HEK293 (cell line): ENCODE data around the gene MICAL3.

Experiments
- GLIS2 ChIP-seq: fragments of 450-650 bp; formaldehyde crosslinking; IDR thresholded peaks from 2 replicates; pipeline ENCODE4 v1.5.1; 2016; ENCODE audit warnings: missing biosample characterization, missing genetic modification characterization
- PRDM1 ChIP-seq: fragments of 450-650 bp; formaldehyde crosslinking; IDR thresholded peaks from 2 replicates; pipeline ENCODE4; 2016; ENCODE audit warnings: missing biosample characterization, missing genetic modification characterization
- SALL2 ChIP-seq: fragments of 450-650 bp; formaldehyde crosslinking; IDR thresholded peaks from 2 replicates; pipeline ENCODE4 v1.5.0; 2017; ENCODE audit warnings: missing biosample characterization, mild to moderate bottlenecking, missing genetic modification characterization, borderline replicate concordance
- TCF7L2 ChIP-seq: IDR thresholded peaks from 2 replicates; pipeline ENCODE4 v1.6.1; 2011; ENCODE audit warnings: low read depth, mild to moderate bottlenecking, inconsistent platforms, low read length, moderate library complexity, borderline replicate concordance
- ZBTB17 ChIP-seq: fragments of 450-650 bp; formaldehyde crosslinking; IDR thresholded peaks from 2 replicates; pipeline ENCODE4 v1.5.1; 2016; ENCODE audit warnings: missing biosample characterization, missing genetic modification characterization
- ZEB2 ChIP-seq: fragments of 450-650 bp; formaldehyde crosslinking; IDR thresholded peaks from 2 replicates; pipeline ENCODE4 v1.5.1; 2016; ENCODE audit warnings: missing biosample characterization, missing genetic modification characterization
- ZNF16 ChIP-seq: fragments of 450-650 bp; formaldehyde crosslinking; IDR thresholded peaks from 2 replicates; pipeline ENCODE4 v1.5.1; 2016; ENCODE audit warnings: low read depth, missing biosample characterization, missing genetic modification characterization
- ZNF19 ChIP-seq: fragments of 450-650 bp; formaldehyde crosslinking; IDR thresholded peaks from 2 replicates; pipeline ENCODE4; 2016; ENCODE audit warnings: missing biosample characterization, missing genetic modification characterization, low read depth
- ZNF223 ChIP-seq: fragments of 450-650 bp; formaldehyde crosslinking; IDR thresholded peaks from 2 replicates; pipeline ENCODE4 v1.5.1; 2016; ENCODE audit warnings: missing biosample characterization, missing genetic modification characterization
- ZNF335 ChIP-seq: fragments of 450-650 bp; formaldehyde crosslinking; conservative IDR thresholded peaks from 2 replicates; pipeline ENCODE4 v1.5.1; 2016; ENCODE audit warnings: missing biosample characterization, missing genetic modification characterization
- ZNF354C ChIP-seq: fragments of 450-650 bp; formaldehyde crosslinking; IDR thresholded peaks from 2 replicates; pipeline ENCODE4 v1.5.1; 2016; ENCODE audit warnings: missing biosample characterization, missing genetic modification characterization, low read depth, borderline replicate concordance
- ZNF530 ChIP-seq: fragments of 450-650 bp; formaldehyde crosslinking; IDR thresholded peaks from 2 replicates; pipeline ENCODE4 v1.5.1; 2016; ENCODE audit warnings: low read depth, missing biosample characterization, missing genetic modification characterization
- ZNF629 ChIP-seq: fragments of 450-650 bp; formaldehyde crosslinking; IDR thresholded peaks from 2 replicates; pipeline ENCODE4 v1.5.1; 2017; ENCODE audit warnings: missing biosample characterization, missing genetic modification characterization
- ZNF660 ChIP-seq: fragments of 450-650 bp; IDR thresholded peaks from 2 replicates; pipeline ENCODE4 v1.5.1; 2018; ENCODE audit warnings: missing biosample characterization, mild to moderate bottlenecking, missing genetic modification characterization
- ZNF677 ChIP-seq: fragments of 450-650 bp; IDR thresholded peaks from 2 replicates; pipeline ENCODE4 v1.5.0; 2018; ENCODE audit warnings: missing biosample characterization, mild to moderate bottlenecking, missing genetic modification characterization, moderate library complexity
- ZSCAN23 ChIP-seq: fragments of 450-650 bp; formaldehyde crosslinking; IDR thresholded peaks from 2 replicates; pipeline ENCODE4 v1.5.1; 2016; ENCODE audit warnings: missing biosample characterization, missing genetic modification characterization
- ZSCAN30 ChIP-seq: fragments of 450-650 bp; IDR thresholded peaks from 2 replicates; pipeline ENCODE4 v1.5.1; 2018; ENCODE audit warnings: missing biosample characterization, mild to moderate bottlenecking, missing genetic modification characterization, moderate library complexity
- TF ChIP-seq, protein P1 (sequence below): fragments of 450-650 bp; formaldehyde crosslinking; IDR thresholded peaks from 2 replicates; pipeline ENCODE4 v1.5.1; 2017; ENCODE audit warnings: missing biosample characterization, missing genetic modification characterization
- TF ChIP-seq, protein P2 (sequence below): fragments of 450-650 bp; formaldehyde crosslinking; IDR thresholded peaks from 2 replicates; pipeline ENCODE4 v1.5.1; 2016; ENCODE audit warnings: missing biosample characterization, missing genetic modification characterization
- TF ChIP-seq, protein P3 (sequence below): fragments of 450-650 bp; formaldehyde crosslinking; IDR thresholded peaks from 2 replicates; pipeline ENCODE4 v1.5.1; 2017; ENCODE audit warnings: missing biosample characterization, missing genetic modification characterization
- TF ChIP-seq, protein P4 (sequence below): fragments of 450-650 bp; formaldehyde crosslinking; IDR thresholded peaks from 2 replicates; pipeline ENCODE4 v1.5.1; 2016; ENCODE audit warnings: missing biosample characterization, missing genetic modification characterization
- TF ChIP-seq, protein P5 (sequence below): fragments of 450-650 bp; formaldehyde crosslinking; IDR thresholded peaks from 2 replicates; pipeline ENCODE4 v1.5.1; 2016; ENCODE audit warnings: missing biosample characterization, missing genetic modification characterization
- TF ChIP-seq, protein P6 (sequence below): fragments of 450-650 bp; formaldehyde crosslinking; IDR thresholded peaks from 2 replicates; pipeline ENCODE4 v1.5.1; 2016; ENCODE audit warnings: missing biosample characterization, missing genetic modification characterization
- TF ChIP-seq, protein P7 (sequence below): fragments of 450-650 bp; IDR thresholded peaks from 2 replicates; pipeline ENCODE4 v1.5.1; 2018; ENCODE audit warnings: missing biosample characterization, missing genetic modification characterization

Gene MICAL3

DNA sequence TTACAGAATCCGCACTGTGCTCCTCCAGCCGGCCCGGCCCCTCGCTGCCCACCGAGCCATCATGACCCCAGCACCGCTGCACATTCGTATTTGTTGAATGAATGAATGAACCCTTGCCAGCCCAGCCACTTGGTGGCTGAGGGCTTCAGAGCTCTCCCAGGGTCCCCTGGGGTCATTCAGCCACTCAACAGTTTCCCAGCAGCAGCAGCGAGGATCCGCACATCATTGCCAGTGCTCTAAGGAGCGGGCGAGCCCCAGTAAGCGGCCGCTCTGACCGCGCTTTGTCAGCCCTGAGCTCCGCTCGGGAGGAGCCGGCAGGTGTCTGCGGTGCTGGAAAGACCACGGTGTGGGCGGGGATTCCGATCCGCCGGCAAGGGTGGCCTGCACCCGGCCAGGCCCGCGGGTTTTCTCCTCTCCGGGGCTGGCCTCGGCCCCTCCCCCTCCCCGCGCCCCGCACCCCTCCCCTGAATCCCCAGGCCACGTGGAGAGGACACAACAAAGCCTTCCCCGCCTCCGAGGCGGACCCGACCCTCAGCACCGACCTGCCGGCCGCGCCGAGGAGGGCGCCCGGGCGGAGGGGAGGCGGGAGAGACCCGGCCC, 250.7 kb downstream of the MICAL3 start (continued):
- TF ChIP-seq, protein P1, sequence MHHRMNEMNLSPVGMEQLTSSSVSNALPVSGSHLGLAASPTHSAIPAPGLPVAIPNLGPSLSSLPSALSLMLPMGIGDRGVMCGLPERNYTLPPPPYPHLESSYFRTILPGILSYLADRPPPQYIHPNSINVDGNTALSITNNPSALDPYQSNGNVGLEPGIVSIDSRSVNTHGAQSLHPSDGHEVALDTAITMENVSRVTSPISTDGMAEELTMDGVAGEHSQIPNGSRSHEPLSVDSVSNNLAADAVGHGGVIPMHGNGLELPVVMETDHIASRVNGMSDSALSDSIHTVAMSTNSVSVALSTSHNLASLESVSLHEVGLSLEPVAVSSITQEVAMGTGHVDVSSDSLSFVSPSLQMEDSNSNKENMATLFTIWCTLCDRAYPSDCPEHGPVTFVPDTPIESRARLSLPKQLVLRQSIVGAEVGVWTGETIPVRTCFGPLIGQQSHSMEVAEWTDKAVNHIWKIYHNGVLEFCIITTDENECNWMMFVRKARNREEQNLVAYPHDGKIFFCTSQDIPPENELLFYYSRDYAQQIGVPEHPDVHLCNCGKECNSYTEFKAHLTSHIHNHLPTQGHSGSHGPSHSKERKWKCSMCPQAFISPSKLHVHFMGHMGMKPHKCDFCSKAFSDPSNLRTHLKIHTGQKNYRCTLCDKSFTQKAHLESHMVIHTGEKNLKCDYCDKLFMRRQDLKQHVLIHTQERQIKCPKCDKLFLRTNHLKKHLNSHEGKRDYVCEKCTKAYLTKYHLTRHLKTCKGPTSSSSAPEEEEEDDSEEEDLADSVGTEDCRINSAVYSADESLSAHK (tag by site-specific recombination): no peak
- TF ChIP-seq GLIS2 (tag by site-specific recombination): peak; percentile 18; the same call in 1 of the 2 replicates
- TF ChIP-seq ZNF19 (tag by site-specific recombination): no peak
- TF ChIP-seq ZNF335: peak; percentile 40
- TF ChIP-seq SALL2 (tag by site-specific recombination): no peak
- no peak for TF ChIP-seq PRDM1 (tag by site-specific recombination)
- TF ChIP-seq TCF7L2: no peak
- TF ChIP-seq ZNF677 (tag by site-specific recombination): no peak
- TF ChIP-seq ZNF354C (tag by site-specific recombination): no peak
- TF ChIP-seq ZNF629 (tag by site-specific recombination): no peak
- no peak for TF ChIP-seq ZSCAN30 (tag by site-specific recombination)
- TF ChIP-seq, protein P2, sequence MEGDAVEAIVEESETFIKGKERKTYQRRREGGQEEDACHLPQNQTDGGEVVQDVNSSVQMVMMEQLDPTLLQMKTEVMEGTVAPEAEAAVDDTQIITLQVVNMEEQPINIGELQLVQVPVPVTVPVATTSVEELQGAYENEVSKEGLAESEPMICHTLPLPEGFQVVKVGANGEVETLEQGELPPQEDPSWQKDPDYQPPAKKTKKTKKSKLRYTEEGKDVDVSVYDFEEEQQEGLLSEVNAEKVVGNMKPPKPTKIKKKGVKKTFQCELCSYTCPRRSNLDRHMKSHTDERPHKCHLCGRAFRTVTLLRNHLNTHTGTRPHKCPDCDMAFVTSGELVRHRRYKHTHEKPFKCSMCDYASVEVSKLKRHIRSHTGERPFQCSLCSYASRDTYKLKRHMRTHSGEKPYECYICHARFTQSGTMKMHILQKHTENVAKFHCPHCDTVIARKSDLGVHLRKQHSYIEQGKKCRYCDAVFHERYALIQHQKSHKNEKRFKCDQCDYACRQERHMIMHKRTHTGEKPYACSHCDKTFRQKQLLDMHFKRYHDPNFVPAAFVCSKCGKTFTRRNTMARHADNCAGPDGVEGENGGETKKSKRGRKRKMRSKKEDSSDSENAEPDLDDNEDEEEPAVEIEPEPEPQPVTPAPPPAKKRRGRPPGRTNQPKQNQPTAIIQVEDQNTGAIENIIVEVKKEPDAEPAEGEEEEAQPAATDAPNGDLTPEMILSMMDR (tag by site-specific recombination): no peak
- no peak for TF ChIP-seq ZNF530 (tag by site-specific recombination)
- TF ChIP-seq ZSCAN23: no peak
- no peak for TF ChIP-seq ZNF223 (tag by site-specific recombination)
- TF ChIP-seq, protein P3, sequence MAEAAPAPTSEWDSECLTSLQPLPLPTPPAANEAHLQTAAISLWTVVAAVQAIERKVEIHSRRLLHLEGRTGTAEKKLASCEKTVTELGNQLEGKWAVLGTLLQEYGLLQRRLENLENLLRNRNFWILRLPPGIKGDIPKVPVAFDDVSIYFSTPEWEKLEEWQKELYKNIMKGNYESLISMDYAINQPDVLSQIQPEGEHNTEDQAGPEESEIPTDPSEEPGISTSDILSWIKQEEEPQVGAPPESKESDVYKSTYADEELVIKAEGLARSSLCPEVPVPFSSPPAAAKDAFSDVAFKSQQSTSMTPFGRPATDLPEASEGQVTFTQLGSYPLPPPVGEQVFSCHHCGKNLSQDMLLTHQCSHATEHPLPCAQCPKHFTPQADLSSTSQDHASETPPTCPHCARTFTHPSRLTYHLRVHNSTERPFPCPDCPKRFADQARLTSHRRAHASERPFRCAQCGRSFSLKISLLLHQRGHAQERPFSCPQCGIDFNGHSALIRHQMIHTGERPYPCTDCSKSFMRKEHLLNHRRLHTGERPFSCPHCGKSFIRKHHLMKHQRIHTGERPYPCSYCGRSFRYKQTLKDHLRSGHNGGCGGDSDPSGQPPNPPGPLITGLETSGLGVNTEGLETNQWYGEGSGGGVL (tag by site-specific recombination): 0 out of 2 replicates have a peak, but pooled peaks have one; percentile 16
- 0 out of 2 replicates have a peak, but pooled peaks have one; percentile 4 for TF ChIP-seq ZNF660 (tag by site-specific recombination)
- no peak for TF ChIP-seq ZNF16
- TF ChIP-seq ZEB2 (tag by site-specific recombination): no peak
- TF ChIP-seq, protein P4, sequence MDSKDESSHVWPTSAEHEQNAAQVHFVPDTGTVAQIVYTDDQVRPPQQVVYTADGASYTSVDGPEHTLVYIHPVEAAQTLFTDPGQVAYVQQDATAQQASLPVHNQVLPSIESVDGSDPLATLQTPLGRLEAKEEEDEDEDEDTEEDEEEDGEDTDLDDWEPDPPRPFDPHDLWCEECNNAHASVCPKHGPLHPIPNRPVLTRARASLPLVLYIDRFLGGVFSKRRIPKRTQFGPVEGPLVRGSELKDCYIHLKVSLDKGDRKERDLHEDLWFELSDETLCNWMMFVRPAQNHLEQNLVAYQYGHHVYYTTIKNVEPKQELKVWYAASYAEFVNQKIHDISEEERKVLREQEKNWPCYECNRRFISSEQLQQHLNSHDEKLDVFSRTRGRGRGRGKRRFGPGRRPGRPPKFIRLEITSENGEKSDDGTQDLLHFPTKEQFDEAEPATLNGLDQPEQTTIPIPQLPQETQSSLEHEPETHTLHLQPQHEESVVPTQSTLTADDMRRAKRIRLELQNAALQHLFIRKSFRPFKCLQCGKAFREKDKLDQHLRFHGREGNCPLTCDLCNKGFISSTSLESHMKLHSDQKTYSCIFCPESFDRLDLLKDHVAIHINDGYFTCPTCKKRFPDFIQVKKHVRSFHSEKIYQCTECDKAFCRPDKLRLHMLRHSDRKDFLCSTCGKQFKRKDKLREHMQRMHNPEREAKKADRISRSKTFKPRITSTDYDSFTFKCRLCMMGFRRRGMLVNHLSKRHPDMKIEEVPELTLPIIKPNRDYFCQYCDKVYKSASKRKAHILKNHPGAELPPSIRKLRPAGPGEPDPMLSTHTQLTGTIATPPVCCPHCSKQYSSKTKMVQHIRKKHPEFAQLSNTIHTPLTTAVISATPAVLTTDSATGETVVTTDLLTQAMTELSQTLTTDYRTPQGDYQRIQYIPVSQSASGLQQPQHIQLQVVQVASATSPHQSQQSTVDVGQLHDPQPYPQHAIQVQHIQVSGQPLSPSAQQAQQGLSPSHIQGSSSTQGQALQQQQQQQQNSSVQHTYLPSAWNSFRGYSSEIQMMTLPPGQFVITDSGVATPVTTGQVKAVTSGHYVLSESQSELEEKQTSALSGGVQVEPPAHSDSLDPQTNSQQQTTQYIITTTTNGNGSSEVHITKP (tag by site-specific recombination): no peak
- TF ChIP-seq, protein P5, sequence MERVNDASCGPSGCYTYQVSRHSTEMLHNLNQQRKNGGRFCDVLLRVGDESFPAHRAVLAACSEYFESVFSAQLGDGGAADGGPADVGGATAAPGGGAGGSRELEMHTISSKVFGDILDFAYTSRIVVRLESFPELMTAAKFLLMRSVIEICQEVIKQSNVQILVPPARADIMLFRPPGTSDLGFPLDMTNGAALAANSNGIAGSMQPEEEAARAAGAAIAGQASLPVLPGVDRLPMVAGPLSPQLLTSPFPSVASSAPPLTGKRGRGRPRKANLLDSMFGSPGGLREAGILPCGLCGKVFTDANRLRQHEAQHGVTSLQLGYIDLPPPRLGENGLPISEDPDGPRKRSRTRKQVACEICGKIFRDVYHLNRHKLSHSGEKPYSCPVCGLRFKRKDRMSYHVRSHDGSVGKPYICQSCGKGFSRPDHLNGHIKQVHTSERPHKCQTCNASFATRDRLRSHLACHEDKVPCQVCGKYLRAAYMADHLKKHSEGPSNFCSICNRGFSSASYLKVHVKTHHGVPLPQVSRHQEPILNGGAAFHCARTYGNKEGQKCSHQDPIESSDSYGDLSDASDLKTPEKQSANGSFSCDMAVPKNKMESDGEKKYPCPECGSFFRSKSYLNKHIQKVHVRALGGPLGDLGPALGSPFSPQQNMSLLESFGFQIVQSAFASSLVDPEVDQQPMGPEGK (tag by site-specific recombination): peak; percentile 41
- TF ChIP-seq ZBTB17: peak; percentile 71
- TF ChIP-seq, protein P6, sequence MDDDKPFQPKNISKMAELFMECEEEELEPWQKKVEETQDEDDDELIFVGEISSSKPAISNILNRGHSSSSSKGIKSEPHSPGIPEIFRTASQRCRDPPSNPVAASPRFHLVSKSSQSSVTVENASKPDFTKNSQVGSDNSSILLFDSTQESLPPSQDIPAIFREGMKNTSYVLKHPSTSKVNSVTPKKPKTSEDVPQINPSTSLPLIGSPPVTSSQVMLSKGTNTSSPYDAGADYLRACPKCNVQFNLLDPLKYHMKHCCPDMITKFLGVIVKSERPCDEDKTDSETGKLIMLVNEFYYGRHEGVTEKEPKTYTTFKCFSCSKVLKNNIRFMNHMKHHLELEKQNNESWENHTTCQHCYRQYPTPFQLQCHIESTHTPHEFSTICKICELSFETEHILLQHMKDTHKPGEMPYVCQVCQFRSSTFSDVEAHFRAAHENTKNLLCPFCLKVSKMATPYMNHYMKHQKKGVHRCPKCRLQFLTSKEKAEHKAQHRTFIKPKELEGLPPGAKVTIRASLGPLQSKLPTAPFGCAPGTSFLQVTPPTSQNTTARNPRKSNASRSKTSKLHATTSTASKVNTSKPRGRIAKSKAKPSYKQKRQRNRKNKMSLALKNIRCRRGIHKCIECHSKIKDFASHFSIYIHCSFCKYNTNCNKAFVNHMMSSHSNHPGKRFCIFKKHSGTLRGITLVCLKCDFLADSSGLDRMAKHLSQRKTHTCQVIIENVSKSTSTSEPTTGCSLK (tag by site-specific recombination): no peak
- TF ChIP-seq, protein P7, sequence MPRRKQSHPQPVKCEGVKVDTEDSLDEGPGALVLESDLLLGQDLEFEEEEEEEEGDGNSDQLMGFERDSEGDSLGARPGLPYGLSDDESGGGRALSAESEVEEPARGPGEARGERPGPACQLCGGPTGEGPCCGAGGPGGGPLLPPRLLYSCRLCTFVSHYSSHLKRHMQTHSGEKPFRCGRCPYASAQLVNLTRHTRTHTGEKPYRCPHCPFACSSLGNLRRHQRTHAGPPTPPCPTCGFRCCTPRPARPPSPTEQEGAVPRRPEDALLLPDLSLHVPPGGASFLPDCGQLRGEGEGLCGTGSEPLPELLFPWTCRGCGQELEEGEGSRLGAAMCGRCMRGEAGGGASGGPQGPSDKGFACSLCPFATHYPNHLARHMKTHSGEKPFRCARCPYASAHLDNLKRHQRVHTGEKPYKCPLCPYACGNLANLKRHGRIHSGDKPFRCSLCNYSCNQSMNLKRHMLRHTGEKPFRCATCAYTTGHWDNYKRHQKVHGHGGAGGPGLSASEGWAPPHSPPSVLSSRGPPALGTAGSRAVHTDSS (tag by site-specific recombination): no peak
